Fibroblast of skin of abdomen (primary cell): ENCODE data around the gene ASCC1.
A peak's percentile ranks its signal among the peaks of the same experiment; 100 is the strongest.
"Not testable (repeated sequence)": the region's sequence is repeated elsewhere in the genome, so short reads cannot be mapped to it uniquely, and the experiment has no call there.

Experiments used
- DNase-seq: peaks from one replicate; pipeline ENCODE4 v3.0.0-alpha.2; 2013

The ASCC1 gene

DNA sequence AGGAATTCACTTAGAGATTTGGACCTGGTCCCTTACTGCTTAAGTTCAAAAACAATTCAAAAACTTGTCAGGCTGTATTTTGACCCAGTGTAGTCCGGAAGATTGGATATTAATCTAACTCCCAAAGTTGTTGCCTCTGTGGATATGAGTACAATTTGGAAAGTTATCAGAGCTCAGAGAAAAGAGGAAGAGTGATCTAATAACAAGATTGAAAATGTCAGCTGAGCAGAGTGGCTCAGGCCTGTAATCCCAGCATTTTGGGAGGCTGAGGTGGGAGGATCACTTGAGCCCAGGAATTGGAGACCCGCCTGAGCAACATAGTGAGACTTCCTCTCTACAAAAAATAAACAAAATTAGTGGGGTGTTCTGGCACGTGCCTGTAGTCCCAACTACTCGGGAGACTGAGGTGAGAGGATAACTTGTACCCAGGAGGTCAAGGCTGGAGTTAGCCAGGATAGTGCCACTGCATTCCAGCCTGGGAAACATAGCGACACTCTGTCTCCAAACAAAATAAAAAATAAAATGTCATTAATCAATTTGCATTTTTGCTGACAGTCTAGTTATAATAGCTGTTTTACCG, 3.2 kb upstream of the ASCC1 start:
- DNase-seq: no peak

- no peak for DNase-seq
Observed at GRCh38 chr10:72218726-72219125, 2.6 kb upstream of the ASCC1 start.

- no peak for DNase-seq
Observed at GRCh38 chr10:72218325-72218724, 2.2 kb upstream of the ASCC1 start.

DNA sequence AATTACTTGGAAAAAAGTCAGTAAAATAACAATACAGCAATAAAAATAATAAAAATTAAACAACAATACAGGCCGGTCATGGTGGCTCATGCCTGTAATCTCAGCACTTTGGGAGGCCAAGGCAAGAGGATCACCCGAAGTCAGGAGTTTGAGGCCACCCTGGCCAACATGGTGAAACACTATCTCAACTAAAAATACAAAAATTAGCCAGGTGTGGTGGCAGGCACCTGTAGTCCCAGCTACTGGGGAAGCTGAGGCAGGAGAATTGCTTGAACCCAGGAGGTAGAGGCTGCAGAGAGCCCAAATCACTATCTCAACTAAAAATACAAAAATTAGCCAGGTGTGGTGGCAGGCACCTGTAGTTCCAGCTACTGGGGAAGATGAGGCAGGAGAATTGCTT, 4.2 kb downstream of the ASCC1 start:
- not testable (repeated sequence) for DNase-seq

- not testable (repeated sequence) for DNase-seq
Observed at GRCh38 chr10:72211381-72211780, 4.7 kb downstream of the ASCC1 start.

DNA sequence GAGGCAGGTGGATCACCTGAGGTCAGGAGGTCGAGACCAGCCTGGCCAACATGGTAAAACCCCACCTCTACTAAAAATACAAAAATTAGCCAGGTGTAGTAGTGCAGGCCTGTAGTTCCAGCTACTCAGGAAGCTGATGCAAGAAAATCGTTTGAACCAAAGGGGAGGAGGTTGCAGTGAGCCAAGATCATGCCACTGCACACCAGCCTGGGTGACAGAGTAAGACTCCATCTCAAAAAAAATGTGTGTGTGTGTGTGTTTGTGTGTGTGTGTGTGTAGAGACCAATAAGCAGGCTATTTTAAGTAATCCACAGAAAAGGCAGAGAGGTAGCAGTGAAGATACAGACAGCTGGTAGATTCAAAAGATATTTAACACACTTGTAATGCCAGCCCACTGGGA, 7.5 kb downstream of the ASCC1 start:
- not testable (repeated sequence) for DNase-seq

GRCh38 chr10:72206511-72207229, 9.4 kb downstream of the ASCC1 start:
- no peak for DNase-seq

GRCh38 chr10:72204724-72205123, 11.4 kb downstream of the ASCC1 start:
- DNase-seq: no peak

DNA sequence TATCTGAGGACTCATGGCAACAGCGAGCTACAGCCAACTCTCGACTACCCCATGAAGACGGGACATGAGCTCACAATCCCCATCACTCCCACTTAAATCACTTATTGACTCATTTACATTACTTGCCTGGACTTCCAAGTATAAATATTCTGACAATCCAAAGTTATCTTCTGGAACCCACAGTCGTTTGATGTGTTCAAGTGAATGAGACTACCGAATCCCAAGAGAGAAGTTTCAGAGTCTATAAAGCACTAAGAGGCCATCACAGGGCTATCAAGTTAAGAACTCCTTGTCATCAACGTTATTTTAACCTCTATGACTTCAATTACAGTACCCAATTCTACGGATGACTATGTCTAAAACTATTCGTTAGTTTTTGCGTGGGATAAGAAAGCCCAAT, 11.8 kb downstream of the ASCC1 start:
- no peak for DNase-seq

- DNase-seq: no peak
Observed at GRCh38 chr10:72201293-72201692, 14.8 kb downstream of the ASCC1 start.

- no peak for DNase-seq
Observed at GRCh38 chr10:72200883-72201282, 15.2 kb downstream of the ASCC1 start.

- no peak for DNase-seq
Observed at GRCh38 chr10:72194949-72195348, 21.1 kb downstream of the ASCC1 start.

GRCh38 chr10:72186982-72187330, 29.1 kb downstream of the ASCC1 start:
- DNase-seq: no peak

DNA sequence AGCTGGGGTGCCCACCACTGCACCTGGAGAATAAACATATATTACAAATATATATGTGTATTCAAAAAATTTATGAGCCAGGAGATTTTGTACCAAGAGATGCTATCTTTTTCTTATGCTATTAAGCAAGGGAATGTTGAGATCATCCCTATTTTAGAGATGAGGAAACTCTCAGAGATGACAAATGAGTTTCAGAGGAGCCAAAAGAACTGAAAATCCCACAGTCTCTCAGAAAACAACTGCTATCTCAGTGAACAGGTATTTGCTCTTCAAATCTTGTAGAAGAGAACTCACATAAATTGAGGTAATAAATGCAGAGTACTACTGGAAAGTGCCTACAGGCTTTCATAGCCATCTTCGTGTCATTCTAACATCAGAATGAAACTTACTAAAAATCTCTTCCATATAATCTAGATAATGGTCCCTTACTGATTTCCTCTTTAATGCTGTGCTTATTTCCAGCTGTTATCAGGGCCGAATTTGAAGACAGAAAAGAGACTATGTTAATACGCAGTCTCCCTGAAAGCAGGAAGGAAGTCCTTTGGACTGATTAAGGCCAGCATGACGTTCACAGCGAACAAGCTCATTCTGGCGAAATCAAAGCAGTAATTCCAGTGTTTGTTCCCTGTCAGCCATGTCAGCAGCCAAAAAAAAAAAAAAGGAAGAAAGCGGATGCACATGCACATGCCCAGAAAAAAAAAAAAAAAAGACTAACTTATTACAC, 29.7 kb downstream of the ASCC1 start:
- peak; percentile 53 for DNase-seq

- DNase-seq: no peak
Observed at GRCh38 chr10:72184156-72184555, 31.9 kb downstream of the ASCC1 start.

- DNase-seq: no peak
Observed at GRCh38 chr10:72177454-72177853, 38.6 kb downstream of the ASCC1 start.

GRCh38 chr10:72176701-72177100, 39.4 kb downstream of the ASCC1 start:
- DNase-seq: no peak

DNA sequence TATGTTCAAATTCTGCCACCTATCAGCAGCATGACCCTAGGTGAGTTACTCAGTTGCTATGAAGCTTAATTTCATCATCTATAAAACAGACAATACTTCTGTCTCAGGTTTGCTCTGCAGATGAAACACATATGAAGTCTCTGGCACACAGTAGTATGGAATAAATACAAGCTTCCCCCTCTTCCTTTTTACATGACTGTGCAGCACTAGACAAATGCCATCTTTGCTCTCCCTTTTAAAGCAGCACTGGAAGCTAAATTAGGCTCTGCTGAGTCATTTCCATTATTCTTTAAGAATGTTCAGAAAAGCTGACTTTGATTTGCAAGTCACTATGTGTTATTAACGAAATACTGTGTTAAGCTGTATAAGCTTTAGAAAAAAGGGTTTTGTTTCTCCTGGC, 40.9 kb downstream of the ASCC1 start:
- DNase-seq: peak; percentile 68

DNA sequence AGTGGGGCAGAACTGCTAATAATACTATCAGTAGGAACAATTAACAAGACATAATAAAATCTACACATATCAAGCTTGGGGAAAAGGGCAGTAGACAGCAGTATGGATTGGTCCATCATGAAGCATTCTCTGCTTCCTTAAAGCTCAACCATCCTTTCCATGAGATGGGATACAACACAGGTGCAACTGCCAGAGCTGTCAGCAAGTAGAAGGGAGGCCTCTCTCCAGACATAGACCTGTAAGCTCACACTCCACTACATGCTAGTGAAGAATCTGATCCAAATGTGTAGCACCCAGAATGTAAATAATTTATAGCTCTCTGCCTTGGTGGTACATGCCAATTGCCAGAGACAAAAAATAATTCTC, 41.8 kb downstream of the ASCC1 start:
- no peak for DNase-seq

- DNase-seq: no peak
Observed at GRCh38 chr10:72173619-72174296, 42.3 kb downstream of the ASCC1 start.

DNA sequence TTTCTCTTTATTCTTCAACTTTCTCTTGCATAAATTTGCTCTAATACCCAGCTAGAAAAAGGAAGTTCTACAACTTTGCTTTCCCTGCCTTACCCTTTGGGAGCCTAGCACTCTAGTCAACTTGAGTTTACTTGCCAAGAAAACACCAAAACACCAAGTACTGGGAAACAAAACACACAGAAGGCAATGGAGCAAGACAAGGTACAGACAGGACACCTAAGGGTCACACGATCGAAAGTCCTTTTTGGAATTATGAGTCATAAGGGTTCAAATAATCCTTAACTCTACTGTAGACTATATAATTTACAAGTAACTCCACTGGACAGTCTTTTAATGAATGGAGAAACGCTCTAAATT, 42.8 kb downstream of the ASCC1 start:
- no peak for DNase-seq

GRCh38 chr10:72171175-72171630, 44.9 kb downstream of the ASCC1 start:
- peak; percentile 79 for DNase-seq

- no peak for DNase-seq
Observed at GRCh38 chr10:72170733-72171132, 45.3 kb downstream of the ASCC1 start.

DNA sequence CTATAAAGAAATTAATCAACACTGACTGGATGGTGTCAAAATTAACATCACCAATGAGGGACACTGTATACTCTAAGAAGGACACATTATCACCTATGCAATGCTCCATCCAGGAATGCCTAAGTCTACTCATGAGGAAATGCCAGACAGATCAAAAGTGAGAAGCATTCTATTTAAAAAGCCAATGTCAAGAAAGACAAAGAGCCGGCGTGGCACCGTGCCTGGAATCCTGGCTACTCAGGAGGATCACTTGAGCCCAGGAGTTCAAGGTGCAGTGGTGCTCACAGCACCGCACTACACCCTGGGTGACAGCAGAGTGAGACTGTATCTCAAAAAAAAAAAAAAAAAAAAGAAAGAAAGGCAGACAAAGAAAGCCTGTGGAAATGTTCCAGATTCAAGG, 45.8 kb downstream of the ASCC1 start:
- DNase-seq: no peak
